Adrenal gland (tissue), 12 donors: ENCODE data around the gene BLNK. TPM values are rescaled to one million over a fixed set of nuclear protein-coding genes. Genes with fewer than 3 reads are reported as not detected.

Experiments
- DNase-seq, 7 donors: peaks; one replicate each; pipeline ENCODE4 v3.0.0-alpha.2; 2019 to 2020
- H3K27ac ChIP-seq, 5 donors: fragments of 200-600 bp; sonication (generic) in 4 of 5; 1 replicate in 3 of 5; 2 replicates in 2 of 5; pipeline versions ENCODE4 v1.5.1 to v1.8.0; 2016 to 2020; ENCODE audit warnings: mild to moderate bottlenecking in 1 of 5
- H3K27me3 ChIP-seq: fragments of 200-600 bp; 2 replicates; pipeline ENCODE4 v1.8.0; 2021
- H3K36me3 ChIP-seq, 2 donors: fragments of 200-600 bp; replicated peaks in 1 of 2; 1 replicate in 1 of 2; 2 replicates in 1 of 2; pipeline versions ENCODE4 v1.5.1 to v1.8.0; 2018 to 2022
- H3K4me1 ChIP-seq, 2 donors: fragments of 200-600 bp; replicated peaks in 1 of 2; 1 replicate in 1 of 2; 2 replicates in 1 of 2; pipeline versions ENCODE4 v1.5.1 to v1.8.0; 2018 to 2021
- H3K4me3 ChIP-seq, 4 donors: fragments of 200-600 bp; sonication (generic) in 3 of 4; one replicate each; pipeline ENCODE4 v1.5.1; 2016 to 2018
- H3K9me3 ChIP-seq, 3 donors: fragments of 200-600 bp; sonication (generic) in 1 of 3; replicated peaks in 1 of 3; 1 replicate in 2 of 3; 2 replicates in 1 of 3; pipeline versions ENCODE4 v1.5.1 to v1.8.0; 2016 to 2021
- CTCF ChIP-seq, 6 experiments: fragments of 450-650 bp in 4 of 6; fragments of 200-600 bp in 2 of 6; sonication (generic) in 1 of 6; IDR thresholded peaks; 1 replicate in 5 of 6; 2 replicates in 1 of 6; pipeline versions ENCODE4 v1.5.1 to v1.8.0; 2016 to 2021; ENCODE audit warnings: antibody characterized with exemption in 6 of 6, mild to moderate bottlenecking in 2 of 6, moderate library complexity in 1 of 6
- POLR2A ChIP-seq, 2 donors: fragments of 450-650 bp; IDR thresholded peaks; one replicate each; pipeline ENCODE4 v1.6.1; 2017; ENCODE audit warnings: antibody characterized with exemption in 2 of 2, mild to moderate bottlenecking in 2 of 2, moderate library complexity in 1 of 2
- WGBS, 4 donors: extraction: QIAGEN DNeasy Blood & Tissue Kit in 2 of 4; methylation state at CpG; one replicate each; pipeline versions ENCODE4 v1.1.5 to v1.1.7; 2013 to 2017; 5-methylcytosine and 5-hydroxymethylcytosine counted together
- intact Hi-C, 2 donors: fragments of 100-400 bp; cut with DNase I; formaldehyde crosslinking; loops; one replicate each; pipeline versions ENCODE4 v1.14.1 to v1.15.0; 2022 to 2023
- polyA plus RNA-seq, 3 donors: library from polyadenylated mRNA; stranded (reverse); fragments of 200-250 nt in 2 of 3; fragments of 350-450 nt in 1 of 3; fragmentation: Illumina TruSeq in 1 of 3; extraction: RNeasy Lipid Tissue Mini Kit (QIAGEN cat#74804) in 1 of 3; gene quantifications; one replicate each; pipeline ENCODE4 v1.2.3, GENCODE V29; 2013 to 2014
- total RNA-seq, 9 donors: library from RNA; depleted of rRNA in 4 of 9; stranded (reverse); fragments of >200 nt in 4 of 9; fragments of 120-200 nt in 1 of 9; fragmentation: NEBNext Ultra II Directional in 1 of 9; extraction: Animal tissue kit (Norgen Biotek cat#: 25700) in 1 of 9; gene quantifications; one replicate each; pipeline versions ENCODE4 v1.1.0 to v1.2.4, GENCODE V29; 2013 to 2023
- donor health status: healthy with polysubstance abuse.
- donor health status: Bipolar disorder and iron deficiency.
- donor health status: DM: yes; HTN: yes; CAD: no.
- donor health status: DM: no; HTN: no; CAD: no.
- donor health status: DM: no; HTN: no; CAD: no.
- donor health status: DM: yes; HTN: yes; CAD: no.

Gene BLNK
- total and polyA plus RNA-seq, 12 donors: 0.72 to 8.5 (median 4.0) TPM

DNA sequence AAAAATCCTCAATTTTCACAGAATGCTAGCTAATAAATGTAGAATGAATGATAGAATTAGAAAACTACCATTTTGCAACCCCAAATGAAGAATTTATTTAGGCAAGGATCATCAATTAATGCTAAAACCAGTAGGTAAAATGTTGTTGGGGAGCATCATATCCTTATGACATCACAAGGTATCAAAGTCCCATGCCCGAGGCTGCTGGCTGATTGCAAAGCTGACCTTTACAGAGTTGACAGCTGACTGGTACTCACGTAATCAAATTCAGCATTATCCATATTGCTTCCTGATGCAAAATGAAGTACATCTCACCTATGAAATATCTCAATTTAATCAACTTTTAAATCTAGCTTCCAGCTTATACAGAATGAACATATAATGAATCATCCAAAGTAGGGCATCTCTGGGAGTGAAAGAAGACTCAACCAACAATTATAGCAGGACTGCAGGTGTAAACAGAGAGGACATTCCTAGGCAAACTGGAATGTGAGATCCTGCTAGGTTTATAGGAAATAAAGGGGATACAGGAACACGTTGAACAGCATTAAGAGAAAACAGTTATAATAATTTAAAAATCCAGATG lies 10.2 kb upstream of the BLNK start:
- intact Hi-C loops: no loop called here
- no peak overlapping the region for H3K27ac ChIP-seq
- no peak for TF ChIP-seq CTCF (IDR thresholded peaks at IDR 0.05)
- no peak for TF ChIP-seq POLR2A (IDR thresholded peaks at IDR 0.05)

GRCh38 chr10:96280859-96281258 lies 9.5 kb upstream of the BLNK start:
- no peak for DNase-seq
- Histone ChIP-seq H3K36me3 (no peaks in the 10 kb centered on the region), H3K4me3 (no peak overlapping the region), H3K27ac (no peak overlapping the region), H3K4me1 (no peaks in the 10 kb centered on the region), H3K27me3 (no peaks in the 10 kb centered on the region), H3K9me3 (no peaks in the 10 kb centered on the region)
- intact Hi-C loops: no loop called here
- no peak for TF ChIP-seq CTCF (IDR thresholded peaks at IDR 0.05)
- no peak for TF ChIP-seq POLR2A (IDR thresholded peaks at IDR 0.05)
- 63 to 88% (median 69%) methylated on average over 2 of the region's 2 CpGs for WGBS, 4 donors

More for the DNA sequence above, 10.2 kb upstream of the BLNK start:
- no peaks in the 10 kb centered on the region for H3K27me3 ChIP-seq
- 82 to 85% (median 83%) methylated on average over 3 of the region's 3 CpGs for WGBS, 4 donors
- H3K4me3 ChIP-seq: no peak overlapping the region
- H3K9me3 ChIP-seq: no peaks in the 10 kb centered on the region
- no peaks in the 10 kb centered on the region for H3K36me3 ChIP-seq
- DNase-seq: no peak
- no peaks in the 10 kb centered on the region for H3K4me1 ChIP-seq

GRCh38 chr10:96279191-96279641 lies 7.8 kb upstream of the BLNK start:
- no peaks in the 10 kb centered on the region for H3K27me3 ChIP-seq
- intact Hi-C loops: no loop called here
- DNase-seq: no peak
- 86 to 93% (median 88%) methylated on average over 3 of the region's 3 CpGs for WGBS, 4 donors
- no peak for TF ChIP-seq CTCF (IDR thresholded peaks at IDR 0.05)
- TF ChIP-seq POLR2A (IDR thresholded peaks at IDR 0.05): no peak
- H3K4me3 ChIP-seq: no peak overlapping the region
- no peaks in the 10 kb centered on the region for H3K9me3 ChIP-seq
- H3K4me1 ChIP-seq: no peaks in the 10 kb centered on the region
- no peak overlapping the region for H3K27ac ChIP-seq
- H3K36me3 ChIP-seq: no peaks in the 10 kb centered on the region

DNA sequence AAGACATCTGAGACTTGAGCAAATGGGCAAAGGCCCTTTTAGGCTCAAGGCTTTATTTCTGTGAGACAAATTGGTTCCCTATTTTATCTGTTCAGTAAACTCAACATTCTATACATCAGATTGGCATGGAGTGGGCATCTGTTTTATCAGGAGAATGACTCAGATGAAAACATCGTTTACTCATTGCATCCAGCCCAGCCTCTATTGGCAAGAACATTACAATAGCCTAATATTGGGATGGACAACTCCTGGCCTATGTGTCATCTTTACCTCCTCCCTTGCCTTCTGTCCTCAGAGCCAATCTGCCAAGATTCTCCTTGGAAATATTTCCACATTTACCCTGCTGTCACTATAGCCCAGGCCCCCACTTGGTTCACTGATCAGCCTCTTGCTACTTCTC lies 5.5 kb upstream of the BLNK start:
- TF ChIP-seq POLR2A (IDR thresholded peaks at IDR 0.05) (no peak), CTCF (IDR thresholded peaks at IDR 0.05) (no peak)
- Histone ChIP-seq H3K4me3 (no peak overlapping the region), H3K36me3 (no peaks in the 10 kb centered on the region), H3K27ac (no peak overlapping the region), H3K27me3 (no peaks in the 10 kb centered on the region), H3K4me1 (no peaks in the 10 kb centered on the region), H3K9me3 (no peaks in the 10 kb centered on the region)
- intact Hi-C loops: no loop called here
- 30 to 59% (median 54%) methylated on average over 1 of the region's 1 CpG for WGBS, 4 donors
- no peak for DNase-seq
